ENCODE data around the gene RTN1.

Gene RTN1

GRCh38 chr14:59565087-59565486 is 305.5 kb downstream of the RTN1 start:
- Histone ChIP-seq H3K36me3 (ENCODE audit: control insufficient read depth, insufficient read depth, low read length) (no peaks in the 10 kb centered on the region), H3K9me3 (ENCODE audit: control insufficient read depth, low read length) (no peaks in the 10 kb centered on the region), H3K27me3 (ENCODE audit: control insufficient read depth, insufficient read depth, low read length) (no peaks in the 10 kb centered on the region), H3K27ac (no peak overlapping the region), H3K79me2 (no peaks in the 10 kb centered on the region), H3K4me1 (no peaks in the 10 kb centered on the region), H3K4me3 (ENCODE audit: low read depth, low read length) (no peak overlapping the region), H2AFZ (no peak overlapping the region), H3K4me2 (ENCODE audit: low read length) (no peak overlapping the region), H3K9ac (no peak overlapping the region)
- TF ChIP-seq CTCF (IDR thresholded peaks at IDR 0.05) = no peak

- H3K9me3 ChIP-seq (ENCODE audit: control insufficient read depth, low read length) = no peaks in the 10 kb centered on the region
- H3K9ac ChIP-seq = no peak overlapping the region
- H3K36me3 ChIP-seq (ENCODE audit: control insufficient read depth, insufficient read depth, low read length) = no peaks in the 10 kb centered on the region
- no peaks in the 10 kb centered on the region for H3K27me3 ChIP-seq (ENCODE audit: control insufficient read depth, insufficient read depth, low read length)
- H2AFZ ChIP-seq = no peak overlapping the region
- TF ChIP-seq CTCF (IDR thresholded peaks at IDR 0.05) = no peak
- H3K4me1 ChIP-seq = no peaks in the 10 kb centered on the region
- H3K4me3 ChIP-seq (ENCODE audit: low read depth, low read length) = no peak overlapping the region
- H3K4me2 ChIP-seq (ENCODE audit: low read length) = no peak overlapping the region
- H3K79me2 ChIP-seq = no peaks in the 10 kb centered on the region
- H3K27ac ChIP-seq = no peak overlapping the region
Measured at GRCh38 chr14:59564366-59564765, 306.2 kb downstream of the RTN1 start.

- H3K27ac ChIP-seq = no peak overlapping the region
- no peaks in the 10 kb centered on the region for H3K4me1 ChIP-seq
- no peak overlapping the region for H3K4me2 ChIP-seq (ENCODE audit: low read length)
- H3K9ac ChIP-seq = no peak overlapping the region
- H3K4me3 ChIP-seq (ENCODE audit: low read depth, low read length) = no peak overlapping the region
- no peaks in the 10 kb centered on the region for H3K9me3 ChIP-seq (ENCODE audit: control insufficient read depth, low read length)
- TF ChIP-seq CTCF (IDR thresholded peaks at IDR 0.05) = no peak
- H3K36me3 ChIP-seq (ENCODE audit: control insufficient read depth, insufficient read depth, low read length) = no peaks in the 10 kb centered on the region
- no peaks in the 10 kb centered on the region for H3K79me2 ChIP-seq
- no peak overlapping the region for H2AFZ ChIP-seq
- H3K27me3 ChIP-seq (ENCODE audit: control insufficient read depth, insufficient read depth, low read length) = no peaks in the 10 kb centered on the region
Measured at GRCh38 chr14:59547310-59547709, 323.3 kb downstream of the RTN1 start.
